K562 (cell line): ENCODE data around the gene ETNK2. TPM values are rescaled to one million over a fixed set of nuclear protein-coding genes. Genes with fewer than 3 reads are reported as not detected.

Experiments used
- CUX1 ChIP-seq: fragments of 200-800 bp; sonication (Bioruptor generic); IDR thresholded peaks from 2 replicates; pipeline ENCODE4 v1.6.1; 2016; ENCODE audit warnings: missing genetic modification characterization, missing compliant biosample characterization
- ILF3 ChIP-seq: fragments of 450-650 bp; IDR thresholded peaks from 2 replicates; pipeline ENCODE4 v1.6.1; 2018; ENCODE audit warnings: antibody characterized with exemption, mild to moderate bottlenecking, moderate library complexity, borderline replicate concordance
- PBX2 ChIP-seq, 2 experiments: IDR thresholded peaks in 1 of 2; conservative IDR thresholded peaks in 1 of 2; 2 replicates each; pipeline ENCODE4 v1.6.1; 2016; ENCODE audit warnings: low read depth in 2 of 2, mild to moderate bottlenecking in 1 of 2, missing compliant biosample characterization in 1 of 2, missing genetic modification characterization in 1 of 2, moderate library complexity in 1 of 2
- polyA plus RNA-seq, 8 experiments: library from polyadenylated mRNA; depleted of rRNA in 4 of 8; stranded (reverse) in 5 of 8; unstranded in 3 of 8; fragments of >200 nt; fragmentation: Nextera tagmentation in 2 of 8; fragmentation: Illumina TruSeq in 1 of 8; extraction: Ambion mirVana in 2 of 8; extraction: Trizol in 1 of 8; gene quantifications; 2 replicates each; pipeline versions ENCODE4 v1.2.1 to v1.2.3, GENCODE V29; 2011 to 2014; ENCODE audit warnings: inconsistent platforms in 1 of 8, missing spikeins in 1 of 8
- total RNA-seq, 7 experiments: library from RNA; depleted of rRNA in 6 of 7; stranded (reverse); fragments of >200 nt in 6 of 7; fragmentation: Illumina TruSeq in 2 of 7; extraction: Trizol in 2 of 7; gene quantifications; 2 replicates each; pipeline versions ENCODE4 v1.2.1 to v1.2.3, GENCODE V29; 2011 to 2021; ENCODE audit warnings: low replicate concordance in 1 of 7

Gene ETNK2
- total and polyA plus RNA-seq, 9 of the 15 experiments (the other 6 are each of a cell fraction or from before 2014, with no cell fraction given): 0.03 to 0.38 (median 0.13) TPM; not detected in 4

GRCh38 chr1:204093781-204094180 is 58.1 kb downstream of the ETNK2 start (continued):
- TF ChIP-seq PBX2 (CRISPR knock-in tag; IDR thresholded peaks at IDR 0.05; ENCODE audit: low read depth) (no peak), PBX2 (tag; conservative IDR thresholded peaks at IDR 0.05; ENCODE audit: low read depth) (no peak), ILF3 (no peak), CUX1 (CRISPR knock-in tag) (no peak)
